Suppressor macrophage (primary cell): ENCODE data around the gene RAB11B.
"Not testable (repeated sequence)": the region's sequence is repeated elsewhere in the genome, so short reads cannot be mapped to it uniquely, and the experiment has no call there.

ENCODE experiments used
- DNase-seq, 4 experiments: peaks; one replicate each; pipeline ENCODE4 v3.0.0-alpha.2; 2020 to 2022
- total RNA-seq, 17 experiments: gene quantifications; one replicate each; lab custom pipeline; 2026; ENCODE audit warnings: mixed read lengths in 6 of 17, inconsistent platforms in 3 of 17; lab: John Stamatoyannopoulos, UW

RAB11B gene
- total RNA-seq = 5.0 to 26.1 (median 9.5) reads per million in 17 experiments

DNA sequence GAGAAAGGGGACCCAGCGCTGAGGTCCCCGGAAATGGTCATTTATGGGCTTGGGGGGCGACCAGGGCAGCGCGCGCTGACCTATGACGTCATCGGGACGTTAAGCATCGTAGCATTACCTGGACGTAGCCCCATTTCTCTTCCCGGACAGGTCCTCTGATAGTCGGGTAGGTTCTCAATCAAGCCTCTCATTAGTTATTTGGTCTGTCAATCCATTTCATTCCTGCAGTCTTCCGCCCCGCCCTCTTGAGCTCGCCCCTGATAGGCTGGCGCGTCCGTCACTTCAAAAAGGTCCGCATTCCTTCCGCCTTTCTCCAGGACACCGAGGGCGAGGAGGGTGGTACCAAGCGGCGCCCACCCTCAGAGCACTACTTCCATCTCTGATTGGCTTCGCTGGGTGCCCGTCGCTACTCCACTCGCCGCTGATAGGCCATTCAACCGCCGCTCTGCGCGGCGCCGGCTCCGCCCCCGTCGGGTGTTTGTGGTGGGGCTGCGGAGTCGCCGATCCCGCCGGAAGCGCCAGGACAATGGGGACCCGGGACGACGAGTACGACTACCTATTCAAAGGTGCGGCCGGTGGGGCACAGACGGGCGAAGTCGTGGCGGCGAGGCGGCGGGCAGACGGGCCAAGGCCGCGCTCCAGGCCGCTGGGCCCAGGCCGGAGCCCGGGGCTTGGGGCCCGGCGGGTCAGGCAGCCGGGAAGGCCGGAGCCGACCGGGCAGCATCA lies at the start of gene RAB11B:
Gene RAB11B, plus strand, starts transcription at position 470 of the 726 bp plus-strand sequence. Its CDS starts 57 bp downstream, at position 527.
- DNase-seq = peak; percentile 99 to 100 (median 99)

- DNase-seq = not testable (repeated sequence)
Measured at GRCh38 chr19:8341504-8341903, 48.7 kb upstream of the RAB11B start.

DNA sequence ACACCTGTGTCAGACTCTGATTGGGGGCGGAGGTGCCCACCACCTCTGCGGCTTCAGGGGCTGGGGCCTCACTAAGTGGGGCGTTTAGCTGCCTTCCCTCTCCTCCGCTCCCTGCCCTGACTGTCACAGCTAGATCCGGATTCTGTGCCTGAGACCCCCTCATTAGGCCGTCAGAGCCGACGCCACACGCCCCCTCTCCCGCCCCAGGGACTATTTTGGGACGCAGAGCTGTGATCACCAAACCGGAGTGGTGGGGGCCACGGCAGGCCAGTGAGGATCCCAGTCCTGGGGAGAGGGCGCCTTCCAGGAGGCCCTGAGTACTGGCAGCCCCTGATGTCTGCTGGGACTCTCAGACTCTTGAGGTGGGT lies 47.9 kb upstream of the RAB11B start:
- no peak for DNase-seq

DNA sequence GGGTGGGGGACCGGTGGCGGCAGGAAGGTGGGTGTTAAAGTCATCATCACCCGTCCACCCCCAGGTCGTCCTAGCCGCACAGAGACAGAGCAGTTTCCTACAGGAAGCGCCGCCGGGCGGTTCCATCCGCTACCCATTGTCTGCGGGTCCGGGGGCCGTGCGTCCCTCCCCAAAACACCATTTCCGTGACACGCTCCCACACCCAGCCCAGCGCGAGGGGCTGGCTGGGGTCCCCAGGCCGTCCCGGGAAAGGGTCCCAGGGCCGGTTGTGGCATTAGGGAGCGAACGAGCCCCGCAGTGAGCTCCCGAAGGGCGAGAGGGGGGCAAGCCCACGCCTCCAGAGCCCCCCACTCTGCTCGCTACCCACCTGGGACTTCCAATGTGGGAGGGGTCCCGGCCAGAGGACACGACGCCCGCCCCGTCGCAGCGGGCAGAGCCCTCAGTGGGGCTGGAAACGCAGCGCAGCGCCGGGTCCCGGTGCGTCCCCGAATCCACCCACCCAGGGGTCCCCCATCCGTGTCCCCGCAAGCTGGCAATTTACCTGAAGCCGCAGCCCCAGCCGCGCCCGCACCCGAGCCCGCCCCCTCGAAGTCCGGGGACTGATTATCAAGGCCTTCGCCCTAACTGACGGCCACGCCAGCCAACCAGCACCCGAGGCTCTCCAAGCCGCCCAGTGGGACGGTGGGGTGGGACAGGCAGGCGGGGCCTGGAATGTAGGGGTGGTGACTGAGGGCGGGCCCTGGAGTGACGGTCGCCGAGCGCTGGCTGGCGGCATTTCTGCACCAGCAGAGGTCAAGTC lies 47.3 kb upstream of the RAB11B start, which contains the start of gene KANK3:
Gene KANK3, minus strand, starts transcription at position 579 of the 799 bp plus-strand sequence. CDS start 5,434 bp downstream, outside the sequence.
- peak; percentile 95 to 98 (median 96) for DNase-seq

DNA sequence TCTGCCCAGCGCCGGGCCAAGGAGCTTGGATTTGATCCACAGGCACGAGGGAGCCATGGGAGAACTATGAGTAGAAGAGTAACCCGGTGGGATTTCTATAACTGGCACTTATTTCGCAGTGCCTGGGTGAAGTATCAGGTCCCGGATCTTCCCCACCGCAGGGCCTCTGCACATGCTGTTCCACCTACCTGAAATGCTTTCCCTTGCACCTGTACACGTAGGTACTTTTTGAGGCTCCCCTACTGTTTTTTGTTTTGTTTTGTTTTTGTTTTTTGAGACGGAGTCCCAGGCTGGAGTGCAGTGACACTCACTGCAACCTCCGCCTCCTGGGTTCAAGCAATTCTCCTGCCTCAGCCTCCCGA lies 46.7 kb upstream of the RAB11B start:
- DNase-seq = no peak

GRCh38 chr19:8349629-8350372 lies 40.4 kb upstream of the RAB11B start:
- DNase-seq = not testable (repeated sequence)

DNA sequence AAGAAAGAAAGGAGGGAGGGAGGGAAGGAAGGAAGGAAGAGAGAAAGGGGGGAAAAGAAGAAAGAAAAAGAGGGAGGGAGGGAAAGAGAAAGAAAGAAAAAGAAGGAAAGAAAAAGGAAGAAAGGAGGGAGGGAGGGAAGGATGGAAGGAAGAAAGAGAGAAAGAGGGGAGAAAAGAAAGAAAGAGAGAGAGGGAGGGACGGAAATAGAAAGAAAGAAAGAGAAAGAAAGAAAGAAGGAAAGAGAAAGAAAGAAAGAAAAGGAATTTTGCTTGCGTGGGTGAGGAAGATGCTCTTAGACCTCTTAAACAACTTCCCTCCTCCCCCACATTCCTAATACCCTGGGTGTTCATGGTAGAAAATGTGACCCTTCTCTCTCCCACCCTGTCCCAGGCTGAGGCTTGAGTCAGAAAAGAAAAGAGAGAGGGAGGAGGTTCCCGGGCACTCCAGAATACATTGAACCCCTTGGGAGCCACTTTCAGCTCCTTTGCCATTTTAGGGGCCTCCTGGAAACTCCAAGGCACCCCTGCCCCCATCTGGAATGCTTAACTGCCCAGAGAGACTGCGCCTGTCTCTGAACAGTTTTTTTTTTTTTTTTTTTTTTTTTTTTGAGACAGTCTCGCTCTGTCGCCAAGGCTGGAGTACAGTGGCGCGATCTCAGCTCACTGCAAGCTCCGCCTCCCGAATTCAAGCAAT lies 37.9 kb upstream of the RAB11B start:
- peak in 3 of 4 experiments; percentile 31 to 51 (median 49) for DNase-seq

DNA sequence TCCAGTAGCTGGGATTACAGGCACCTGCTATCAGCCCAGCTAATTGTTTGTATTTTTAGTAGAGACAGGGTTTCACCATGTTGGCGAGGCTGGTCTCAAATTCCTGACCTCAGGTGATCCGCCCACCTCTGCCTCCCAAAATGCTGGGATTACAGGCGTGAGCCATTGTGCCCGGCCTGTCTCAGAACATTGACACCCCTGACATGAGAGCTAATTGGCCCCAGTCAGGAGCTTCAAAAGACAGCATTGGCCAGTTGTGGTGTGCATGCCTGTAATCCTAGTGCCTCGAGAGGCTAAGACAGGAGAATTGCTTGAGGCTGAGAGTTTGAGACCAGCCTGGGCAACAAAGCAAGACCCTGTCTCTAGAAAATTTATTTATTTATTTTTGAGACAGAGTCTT lies 37.3 kb upstream of the RAB11B start:
- not testable (repeated sequence) for DNase-seq

- DNase-seq = peak; percentile 84 to 94 (median 88)
Measured at GRCh38 chr19:8355631-8356402, 34.3 kb upstream of the RAB11B start.

GRCh38 chr19:8357007-8357521 lies 33.1 kb upstream of the RAB11B start:
- DNase-seq = no peak

DNA sequence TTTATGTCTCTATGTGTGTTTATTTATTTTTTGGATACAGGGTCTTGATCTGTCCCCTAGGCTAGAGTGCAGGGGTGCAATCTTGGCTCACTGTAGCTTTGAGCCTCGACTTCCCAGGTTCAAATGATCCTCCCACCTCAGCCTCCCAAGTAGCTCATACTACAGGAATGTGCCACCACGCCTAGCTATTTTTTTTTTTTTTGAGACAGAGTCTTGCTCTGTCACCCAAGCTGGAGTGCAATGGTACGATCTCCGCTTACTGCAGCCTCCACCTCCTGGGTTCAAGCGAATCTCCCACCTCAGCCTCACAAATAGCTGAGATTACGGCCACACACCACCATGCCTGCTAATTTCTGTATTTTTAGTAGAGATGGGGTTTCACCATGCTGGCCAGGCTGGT lies 31.2 kb upstream of the RAB11B start:
- DNase-seq = no peak

GRCh38 chr19:8360196-8360595 lies 30.0 kb upstream of the RAB11B start:
- no peak for DNase-seq

GRCh38 chr19:8361921-8362793 lies 28.0 kb upstream of the RAB11B start:
- DNase-seq = peak; percentile 87 to 93 (median 89)

GRCh38 chr19:8363803-8364771 lies 26.1 kb upstream of the RAB11B start, which contains the start of gene ANGPTL4:
ANGPTL4 (plus strand) TSS chr19:8364155; CDS start chr19:8364322, 167 bp downstream.
- DNase-seq = peak; percentile 20 to 52 (median 41)

DNA sequence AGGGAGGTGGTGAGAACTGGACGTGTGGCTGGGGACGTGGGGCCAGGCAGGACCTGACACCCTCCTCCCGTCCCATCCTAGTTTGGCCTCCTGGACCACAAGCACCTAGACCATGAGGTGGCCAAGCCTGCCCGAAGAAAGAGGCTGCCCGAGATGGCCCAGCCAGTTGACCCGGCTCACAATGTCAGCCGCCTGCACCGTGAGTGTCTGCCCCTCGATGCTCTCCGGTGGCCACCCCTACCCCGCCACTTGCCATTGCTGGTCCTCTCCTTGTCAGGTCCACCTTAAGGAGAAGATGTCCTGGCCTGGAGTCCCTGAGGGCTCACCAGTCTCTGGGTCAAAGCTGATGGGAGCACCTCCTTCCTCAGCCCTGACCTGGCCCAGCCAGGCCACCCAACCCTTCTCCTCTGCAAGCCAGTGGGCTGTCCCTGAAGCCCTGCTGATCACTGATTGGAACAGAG lies 24.0 kb upstream of the RAB11B start:
- DNase-seq = no peak

DNA sequence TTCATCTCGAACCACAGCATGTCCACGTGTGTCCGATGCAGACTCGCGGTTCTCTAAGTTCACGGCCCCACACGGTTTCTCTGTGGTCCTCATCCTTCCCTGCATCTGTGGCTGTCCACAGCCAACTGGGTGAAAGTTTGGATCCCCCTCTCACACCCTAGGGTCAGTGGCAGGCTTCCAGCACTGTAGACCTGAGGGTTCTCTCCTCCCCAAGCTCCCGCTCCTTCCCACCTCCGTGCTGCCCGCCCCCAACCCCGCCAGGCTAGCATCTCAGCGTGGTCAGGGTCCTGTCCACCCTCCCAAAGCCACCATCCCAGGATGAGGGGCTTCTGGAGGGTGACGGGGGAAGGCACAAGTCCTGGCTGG lies 23.2 kb upstream of the RAB11B start:
- DNase-seq = no peak

GRCh38 chr19:8367327-8368001 lies 22.7 kb upstream of the RAB11B start:
- peak; percentile 24 to 52 (median 38) for DNase-seq
